K562 (cell line): Measurements from ENCODE around the gene SYCP2. TPM values are rescaled to one million over a fixed set of nuclear protein-coding genes. Genes with fewer than 3 reads are reported as not detected.

Experiments
- AFF4 ChIP-seq: sonication (generic); formaldehyde crosslinking; IDR thresholded peaks from 2 replicates; pipeline ENCODE4 v1.8.0; 2023; ENCODE audit warnings: mild to moderate bottlenecking, missing genetic modification reagents
- ETV1 ChIP-seq: fragments of 450-650 bp; conservative IDR thresholded peaks from 2 replicates; pipeline ENCODE4 v1.6.1; 2016; ENCODE audit warnings: missing genetic modification characterization, control low read depth, low read depth, missing compliant biosample characterization
- HMGXB4 ChIP-seq: sonication (generic); formaldehyde crosslinking; IDR thresholded peaks from 2 replicates; pipeline ENCODE4 v1.8.1; 2023; ENCODE audit warnings: mild to moderate bottlenecking, missing genetic modification reagents
- SREBF1 ChIP-seq: fragments of 150-350 bp; IDR thresholded peaks from 2 replicates; pipeline ENCODE4 v1.6.1; 2014; ENCODE audit warnings: antibody characterized with exemption, low read depth, low read length, borderline replicate concordance
- TGIF2 ChIP-seq: sonication (generic); formaldehyde crosslinking; IDR thresholded peaks from 2 replicates; pipeline ENCODE4 v1.8.1; 2022; ENCODE audit warnings: mild to moderate bottlenecking, missing genetic modification reagents, moderate library complexity
- ZMIZ1 ChIP-seq, 2 experiments: fragments of 150-350 bp in 1 of 2; IDR thresholded peaks; 2 replicates each; pipeline ENCODE4 v1.6.1; 2012 to 2016; ENCODE audit warnings: low read depth in 2 of 2, low read length in 2 of 2, mild to moderate bottlenecking in 1 of 2, moderate library complexity in 1 of 2
- polyA plus RNA-seq, 8 experiments: library from polyadenylated mRNA; depleted of rRNA in 4 of 8; stranded (reverse) in 5 of 8; unstranded in 3 of 8; fragments of >200 nt; fragmentation: Nextera tagmentation in 2 of 8; fragmentation: Illumina TruSeq in 1 of 8; extraction: Ambion mirVana in 2 of 8; extraction: Trizol in 1 of 8; gene quantifications; 2 replicates each; pipeline versions ENCODE4 v1.2.1 to v1.2.3, GENCODE V29; 2011 to 2014; ENCODE audit warnings: inconsistent platforms in 1 of 8, missing spikeins in 1 of 8
- total RNA-seq, 7 experiments: library from RNA; depleted of rRNA in 6 of 7; stranded (reverse); fragments of >200 nt in 6 of 7; fragmentation: Illumina TruSeq in 2 of 7; extraction: Trizol in 2 of 7; gene quantifications; 2 replicates each; pipeline versions ENCODE4 v1.2.1 to v1.2.3, GENCODE V29; 2011 to 2021; ENCODE audit warnings: low replicate concordance in 1 of 7
- TF ChIP-seq, protein P1 (sequence below), 2 experiments: IDR thresholded peaks; 2 replicates each; pipeline ENCODE4 v1.6.1; 2011; ENCODE audit warnings: borderline replicate concordance in 1 of 2, control low read depth in 1 of 2, low read depth in 1 of 2, low read length in 1 of 2, mild to moderate bottlenecking in 1 of 2, mixed read lengths in 1 of 2, moderate library complexity in 1 of 2; ENCODE audit not compliant: insufficient read depth in 1 of 2, insufficient read length in 1 of 2, poor library complexity in 1 of 2, severe bottlenecking in 1 of 2; ENCODE audit errors: extremely low read depth in 1 of 2
- TF ChIP-seq, protein P2 (sequence below), 2 experiments: fragments of 450-650 bp; conservative IDR thresholded peaks; 2 replicates each; pipeline ENCODE4 v1.6.1; 2017; ENCODE audit warnings: mild to moderate bottlenecking in 2 of 2, moderate library complexity in 2 of 2
- TF ChIP-seq, protein P3 (sequence below): IDR thresholded peaks from 2 replicates; pipeline ENCODE4 v1.6.1; 2011; ENCODE audit warnings: borderline replicate concordance, low read depth, mild to moderate bottlenecking, moderate library complexity, low read length; ENCODE audit not compliant: insufficient read depth, poor library complexity, severe bottlenecking

SYCP2 gene
- total and polyA plus RNA-seq, 9 of the 15 experiments (the other 6 are each of a cell fraction or from before 2014, with no cell fraction given) = 0.24 to 1.6 (median 0.67) TPM

- TF ChIP-seq ZMIZ1 (IDR thresholded peaks at IDR 0.05; ENCODE audit: low read depth in 2 of 2, low read length in 2 of 2) = no peak
- TF ChIP-seq, protein P1, sequence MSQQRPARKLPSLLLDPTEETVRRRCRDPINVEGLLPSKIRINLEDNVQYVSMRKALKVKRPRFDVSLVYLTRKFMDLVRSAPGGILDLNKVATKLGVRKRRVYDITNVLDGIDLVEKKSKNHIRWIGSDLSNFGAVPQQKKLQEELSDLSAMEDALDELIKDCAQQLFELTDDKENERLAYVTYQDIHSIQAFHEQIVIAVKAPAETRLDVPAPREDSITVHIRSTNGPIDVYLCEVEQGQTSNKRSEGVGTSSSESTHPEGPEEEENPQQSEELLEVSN (IDR thresholded peaks at IDR 0.05; ENCODE audit: borderline replicate concordance in 1 of 2, extremely low read depth in 1 of 2, insufficient read depth in 1 of 2, insufficient read length in 1 of 2, low read depth in 1 of 2, low read length in 1 of 2, poor library complexity in 1 of 2, severe bottlenecking in 1 of 2) = peak; percentile 92 to 97
- 0 out of 2 replicates have a peak, but pooled peaks have one; percentile 43 for TF ChIP-seq AFF4 (CRISPR knock-in tag)
- no peak for TF ChIP-seq ETV1 (tag)
- no peak for TF ChIP-seq SREBF1
- TF ChIP-seq TGIF2 (CRISPR knock-in tag) = no peak
- TF ChIP-seq, protein P2, sequence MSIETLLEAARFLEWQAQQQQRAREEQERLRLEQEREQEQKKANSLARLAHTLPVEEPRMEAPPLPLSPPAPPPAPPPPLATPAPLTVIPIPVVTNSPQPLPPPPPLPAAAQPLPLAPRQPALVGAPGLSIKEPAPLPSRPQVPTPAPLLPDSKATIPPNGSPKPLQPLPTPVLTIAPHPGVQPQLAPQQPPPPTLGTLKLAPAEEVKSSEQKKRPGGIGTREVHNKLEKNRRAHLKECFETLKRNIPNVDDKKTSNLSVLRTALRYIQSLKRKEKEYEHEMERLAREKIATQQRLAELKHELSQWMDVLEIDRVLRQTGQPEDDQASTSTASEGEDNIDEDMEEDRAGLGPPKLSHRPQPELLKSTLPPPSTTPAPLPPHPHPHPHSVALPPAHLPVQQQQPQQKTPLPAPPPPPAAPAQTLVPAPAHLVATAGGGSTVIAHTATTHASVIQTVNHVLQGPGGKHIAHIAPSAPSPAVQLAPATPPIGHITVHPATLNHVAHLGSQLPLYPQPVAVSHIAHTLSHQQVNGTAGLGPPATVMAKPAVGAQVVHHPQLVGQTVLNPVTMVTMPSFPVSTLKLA (conservative IDR thresholded peaks at IDR 0.05) = peak in 1 of 2 experiments; percentile 32; a peak in 1 of 4 replicates
- TF ChIP-seq HMGXB4 (CRISPR knock-in tag) = peak; percentile 67; the same call in 1 of the 2 replicates
- TF ChIP-seq, protein P3, sequence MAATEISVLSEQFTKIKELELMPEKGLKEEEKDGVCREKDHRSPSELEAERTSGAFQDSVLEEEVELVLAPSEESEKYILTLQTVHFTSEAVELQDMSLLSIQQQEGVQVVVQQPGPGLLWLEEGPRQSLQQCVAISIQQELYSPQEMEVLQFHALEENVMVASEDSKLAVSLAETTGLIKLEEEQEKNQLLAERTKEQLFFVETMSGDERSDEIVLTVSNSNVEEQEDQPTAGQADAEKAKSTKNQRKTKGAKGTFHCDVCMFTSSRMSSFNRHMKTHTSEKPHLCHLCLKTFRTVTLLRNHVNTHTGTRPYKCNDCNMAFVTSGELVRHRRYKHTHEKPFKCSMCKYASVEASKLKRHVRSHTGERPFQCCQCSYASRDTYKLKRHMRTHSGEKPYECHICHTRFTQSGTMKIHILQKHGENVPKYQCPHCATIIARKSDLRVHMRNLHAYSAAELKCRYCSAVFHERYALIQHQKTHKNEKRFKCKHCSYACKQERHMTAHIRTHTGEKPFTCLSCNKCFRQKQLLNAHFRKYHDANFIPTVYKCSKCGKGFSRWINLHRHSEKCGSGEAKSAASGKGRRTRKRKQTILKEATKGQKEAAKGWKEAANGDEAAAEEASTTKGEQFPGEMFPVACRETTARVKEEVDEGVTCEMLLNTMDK = peak; percentile 89
These were observed 580 bp upstream of the SYCP2 start (continued) for GRCh38 chr20:59933849-59934585.
